ENCODE data around the gene ERC2.

The ERC2 gene

GRCh38 chr3:55615039-55615693 lies 853.1 kb downstream of the ERC2 start:
- in situ Hi-C loops (cut with MboI; ENCODE audit: low sequenced_read_pairs): no loop called here

GRCh38 chr3:55611121-55611520 lies 857.1 kb downstream of the ERC2 start:
- in situ Hi-C loops (cut with MboI; ENCODE audit: low sequenced_read_pairs): no loop called here

GRCh38 chr3:55609230-55609827 lies 858.9 kb downstream of the ERC2 start:
- in situ Hi-C loops (cut with MboI; ENCODE audit: low sequenced_read_pairs): no loop called here

GRCh38 chr3:55608301-55608937 lies 859.8 kb downstream of the ERC2 start:
- in situ Hi-C loops (cut with MboI; ENCODE audit: low sequenced_read_pairs): no loop called here

- in situ Hi-C loops (cut with MboI; ENCODE audit: low sequenced_read_pairs): no loop called here
Measured at GRCh38 chr3:55607844-55608243, 860.4 kb downstream of the ERC2 start.

- in situ Hi-C loops (cut with MboI; ENCODE audit: low sequenced_read_pairs): no loop called here
Measured at GRCh38 chr3:55607175-55607574, 861.1 kb downstream of the ERC2 start.

GRCh38 chr3:55605443-55606236 lies 862.6 kb downstream of the ERC2 start:
- in situ Hi-C loops (cut with MboI; ENCODE audit: low sequenced_read_pairs): no loop called here

- in situ Hi-C loops (cut with MboI; ENCODE audit: low sequenced_read_pairs): no loop called here
Measured at GRCh38 chr3:55604846-55605245, 863.4 kb downstream of the ERC2 start.

GRCh38 chr3:55604402-55604801 lies 863.9 kb downstream of the ERC2 start:
- in situ Hi-C loops (cut with MboI; ENCODE audit: low sequenced_read_pairs): no loop called here

- in situ Hi-C loops (cut with MboI; ENCODE audit: low sequenced_read_pairs): no loop called here
Measured at GRCh38 chr3:55601366-55602080, 866.7 kb downstream of the ERC2 start.

- in situ Hi-C loops (cut with MboI; ENCODE audit: low sequenced_read_pairs): no loop called here
Measured at GRCh38 chr3:55598224-55598623, 870.0 kb downstream of the ERC2 start.

GRCh38 chr3:55597641-55598040 lies 870.6 kb downstream of the ERC2 start:
- in situ Hi-C loops (cut with MboI; ENCODE audit: low sequenced_read_pairs): no loop called here

- in situ Hi-C loops (cut with MboI; ENCODE audit: low sequenced_read_pairs): no loop called here
Measured at GRCh38 chr3:55596212-55596611, 872.1 kb downstream of the ERC2 start.

GRCh38 chr3:55595420-55595819 lies 872.8 kb downstream of the ERC2 start:
- in situ Hi-C loops (cut with MboI; ENCODE audit: low sequenced_read_pairs): no loop called here

- in situ Hi-C loops (cut with MboI; ENCODE audit: low sequenced_read_pairs): no loop called here
Measured at GRCh38 chr3:55592572-55592971, 875.7 kb downstream of the ERC2 start.

- in situ Hi-C loops (cut with MboI; ENCODE audit: low sequenced_read_pairs): no loop called here
Measured at GRCh38 chr3:55591888-55592287, 876.4 kb downstream of the ERC2 start.

GRCh38 chr3:55588146-55588765 lies 880.0 kb downstream of the ERC2 start:
- in situ Hi-C loops (cut with MboI; ENCODE audit: low sequenced_read_pairs): no loop called here

- in situ Hi-C loops (cut with MboI; ENCODE audit: low sequenced_read_pairs): no loop called here
Measured at GRCh38 chr3:55585856-55586255, 882.4 kb downstream of the ERC2 start.

GRCh38 chr3:55584716-55585368 lies 883.4 kb downstream of the ERC2 start:
- in situ Hi-C loops (cut with MboI; ENCODE audit: low sequenced_read_pairs): no loop called here

- in situ Hi-C loops (cut with MboI; ENCODE audit: low sequenced_read_pairs): no loop called here
Measured at GRCh38 chr3:55584030-55584429, 884.2 kb downstream of the ERC2 start.
